CD14-positive monocyte (primary cell): ENCODE data around the gene MAP6. TPM values are rescaled to one million over a fixed set of nuclear protein-coding genes. Genes with fewer than 3 reads are reported as not detected.

Experiments used
- DNase-seq, 3 donors: peaks; one replicate each; pipeline ENCODE4 v3.0.0-alpha.2; 2011 to 2022
- H2AFZ ChIP-seq: 2 replicates; pipeline ENCODE4 v1.6.0; 2012; ENCODE audit warnings: mild to moderate bottlenecking, low read depth, low read length, inconsistent platforms; ENCODE audit not compliant: insufficient read depth, poor library complexity, severe bottlenecking
- H3K27ac ChIP-seq, 2 donors: 1 replicate in 1 of 2; 2 replicates in 1 of 2; pipeline ENCODE4 v1.5.1; 2012 to 2013; ENCODE audit warnings: low read length in 2 of 2, control low read depth in 1 of 2, inconsistent platforms in 1 of 2, low read depth in 1 of 2, mild to moderate bottlenecking in 1 of 2
- H3K27me3 ChIP-seq, 2 donors: one replicate each; pipeline versions ENCODE4 v1.6.0 to v1.6.1; 2011 to 2013; ENCODE audit warnings: low read length in 2 of 2; ENCODE audit not compliant: control insufficient read depth in 2 of 2, insufficient read depth in 2 of 2
- H3K36me3 ChIP-seq, 2 donors: replicated peaks in 1 of 2; 1 replicate in 1 of 2; 2 replicates in 1 of 2; pipeline versions ENCODE4 v1.5.1 to v1.6.1; 2012 to 2013; ENCODE audit warnings: low read length in 2 of 2, control low read depth in 1 of 2, inconsistent platforms in 1 of 2, mild to moderate bottlenecking in 1 of 2; ENCODE audit not compliant: insufficient read depth in 2 of 2, control insufficient read depth in 1 of 2
- H3K4me1 ChIP-seq, 2 donors: 1 replicate in 1 of 2; 2 replicates in 1 of 2; pipeline versions ENCODE4 v1.5.1 to v1.6.1; 2012 to 2013; ENCODE audit warnings: low read length in 2 of 2, control low read depth in 1 of 2, inconsistent platforms in 1 of 2, mild to moderate bottlenecking in 1 of 2, moderate library complexity in 1 of 2; ENCODE audit not compliant: insufficient read depth in 2 of 2, control insufficient read depth in 1 of 2
- H3K4me2 ChIP-seq: replicated peaks from 2 replicates; pipeline ENCODE3; 2012; ENCODE audit warnings: low read length, moderate library complexity, mild to moderate bottlenecking; ENCODE audit not compliant: poor library complexity, severe bottlenecking; ENCODE audit errors: extremely low read depth
- H3K4me3 ChIP-seq, 3 experiments: fragments of 200-600 bp in 1 of 3; sonication (generic) in 1 of 3; replicated peaks in 1 of 3; 1 replicate in 2 of 3; 2 replicates in 1 of 3; pipeline ENCODE4 v1.5.1; 2011 to 2013; ENCODE audit warnings: low read length in 3 of 3, mild to moderate bottlenecking in 3 of 3, control low read depth in 2 of 3, low read depth in 2 of 3, inconsistent platforms in 1 of 3, moderate library complexity in 1 of 3
- H3K79me2 ChIP-seq: 2 replicates; pipeline ENCODE4 v1.6.0; 2012; ENCODE audit warnings: mild to moderate bottlenecking, control low read depth, inconsistent platforms, low read length, moderate library complexity; ENCODE audit not compliant: insufficient read depth
- H3K9ac ChIP-seq: 2 replicates; pipeline ENCODE4 v1.6.0; 2017; ENCODE audit warnings: low read length, mild to moderate bottlenecking; ENCODE audit not compliant: insufficient read depth, poor library complexity, severe bottlenecking
- H3K9me3 ChIP-seq, 2 donors: replicated peaks in 1 of 2; 1 replicate in 1 of 2; 2 replicates in 1 of 2; pipeline versions ENCODE4 v1.5.1 to v1.6.1; 2012 to 2013; ENCODE audit warnings: low read length in 2 of 2, control low read depth in 1 of 2; ENCODE audit not compliant: control insufficient read depth in 1 of 2, insufficient read depth in 1 of 2
- H4K20me1 ChIP-seq: 2 replicates; pipeline ENCODE4 v1.6.0; 2012; ENCODE audit warnings: mild to moderate bottlenecking, low read length, control low read depth, moderate library complexity; ENCODE audit not compliant: insufficient read depth
- H3K27ac Mint-ChIP-seq, 7 donors: one replicate each; pipeline ENCODE4 v1.8.0; 2020; ENCODE audit warnings: mild to moderate bottlenecking in 7 of 7, mixed read lengths in 7 of 7, moderate library complexity in 6 of 7, inconsistent platforms in 2 of 7
- H3K27me3 Mint-ChIP-seq, 3 donors: one replicate each; pipeline ENCODE4 v1.8.0; 2021 to 2022; ENCODE audit warnings: low read depth in 3 of 3, mild to moderate bottlenecking in 3 of 3, mixed read lengths in 3 of 3, moderate library complexity in 3 of 3, inconsistent platforms in 1 of 3
- H3K36me3 Mint-ChIP-seq, 2 donors: one replicate each; pipeline ENCODE4 v1.8.0; 2020; ENCODE audit warnings: mixed read lengths in 2 of 2, inconsistent platforms in 1 of 2, mild to moderate bottlenecking in 1 of 2
- H3K4me1 Mint-ChIP-seq: one replicate; pipeline ENCODE4 v1.8.0; 2020; ENCODE audit warnings: mild to moderate bottlenecking, mixed read lengths
- H3K4me3 Mint-ChIP-seq, 2 donors: one replicate each; pipeline ENCODE4 v1.8.0; 2020; ENCODE audit warnings: mild to moderate bottlenecking in 2 of 2, mixed read lengths in 2 of 2, moderate library complexity in 1 of 2
- H3K9me3 Mint-ChIP-seq, 7 donors: one replicate each; pipeline ENCODE4 v1.8.0; 2020 to 2022; ENCODE audit warnings: mixed read lengths in 7 of 7, mild to moderate bottlenecking in 6 of 7, moderate library complexity in 6 of 7, inconsistent platforms in 2 of 7
- CTCF ChIP-seq: fragments of 200-600 bp; IDR thresholded peaks from one replicate; pipeline ENCODE4 v1.8.0; 2022; ENCODE audit warnings: antibody characterized with exemption, mild to moderate bottlenecking
- WGBS: methylation state at CpG from one replicate; pipeline ENCODE4 v1.1.5; 2013; ENCODE audit warnings: missing lambda C conversion rate; ENCODE audit not compliant: insufficient coverage; 5-methylcytosine and 5-hydroxymethylcytosine counted together
- intact Hi-C, 2 donors: fragments of 100-400 bp; cut with micrococcal nuclease; formaldehyde crosslinking; loops; one replicate each; pipeline versions ENCODE4 v1.15.0 to v1.15.1; 2023
- polyA plus RNA-seq, 3 donors: library from polyadenylated mRNA; depleted of rRNA in 1 of 3; unstranded in 2 of 3; stranded (reverse) in 1 of 3; fragments of 300-500 nt in 2 of 3; fragments of >200 nt in 1 of 3; fragmentation: Illumina TruSeq in 2 of 3; gene quantifications; 1 replicate in 2 of 3; 2 replicates in 1 of 3; pipeline ENCODE4 v1.2.3, GENCODE V29; 2012 to 2021

MAP6 gene
- polyA plus RNA-seq, 3 donors: not detected

GRCh38 chr11:75562048-75562835 lies 106.6 kb downstream of the MAP6 start, which contains the start of gene SERPINH1:
Gene SERPINH1 (plus strand): TSS chr11:75562253. CDS start chr11:75566350, 4,097 bp downstream.
- peak; percentile 40 to 73 (median 69) for DNase-seq
- Histone ChIP-seq H3K4me1 (peaks cover 11 to 21% of the 10 kb centered on the region in 2 donors), H3K4me3 (peak within 1 kb of the TSS; percentile 60 to 88 (median 82)), H3K27me3 (peaks cover 5 to 12% of the 10 kb centered on the region in 2 donors), H4K20me1 (no peaks in the 10 kb centered on the region), H3K9me3 (no peaks in the 10 kb centered on the region), H2AFZ (peak within 1 kb of the TSS; percentile 93), H3K79me2 (no peaks in the 10 kb centered on the region), H3K4me2 (peak within 1 kb of the TSS; percentile 94), H3K36me3 (no peaks in the 10 kb centered on the region), H3K27ac (peak within 1 kb of the TSS in 1 of 2 donors; percentile 62), H3K9ac (peak within 1 kb of the TSS; percentile 77)
- WGBS: under 1% methylated on average over 44 of the region's 51 CpGs
- peaks cover 0 to 5% (median 0%) of the 10 kb centered on the region in 7 donors for H3K9me3 Mint-ChIP-seq
- H3K27ac Mint-ChIP-seq: peak within 1 kb of the TSS; percentile 73 to 90 (median 84)
- H3K36me3 Mint-ChIP-seq: no peaks in the 10 kb centered on the region
- peaks cover 22% of the 10 kb centered on the region for H3K4me1 Mint-ChIP-seq
- intact Hi-C loops: no loop called here
- peak within 1 kb of the TSS; percentile 100 for H3K4me3 Mint-ChIP-seq
- peaks cover 8 to 24% (median 8%) of the 10 kb centered on the region in 3 donors for H3K27me3 Mint-ChIP-seq
- TF ChIP-seq CTCF: no peak

- TF ChIP-seq CTCF: no peak
These were observed 107.3 kb downstream of the MAP6 start for GRCh38 chr11:75561426-75562047.

More at GRCh38 chr11:75561426-75562047, 107.3 kb downstream of the MAP6 start:
- Histone ChIP-seq H3K36me3 (no peaks in the 10 kb centered on the region), H3K4me3 (peak overlapping the region; percentile 60 to 88 (median 82)), H3K9me3 (no peaks in the 10 kb centered on the region), H3K4me1 (peaks cover 11 to 21% of the 10 kb centered on the region in 2 donors), H2AFZ (peak overlapping the region; percentile 93), H3K4me2 (peak overlapping the region; percentile 94), H3K9ac (peak overlapping the region; percentile 77), H3K27me3 (peaks cover 5 to 12% of the 10 kb centered on the region in 2 donors), H3K79me2 (no peaks in the 10 kb centered on the region), H3K27ac (peak overlapping the region in 1 of 2 donors; percentile 62), H4K20me1 (no peaks in the 10 kb centered on the region)
- Mint-ChIP-seq H3K4me1 (peaks cover 22% of the 10 kb centered on the region), H3K4me3 (peak overlapping the region; percentile 100), H3K27ac (peak overlapping the region in 4 of 7 donors; percentile 73 to 85 (median 79)), H3K9me3 (peaks cover 0 to 5% (median 0%) of the 10 kb centered on the region in 7 donors), H3K27me3 (peaks cover 8 to 24% (median 11%) of the 10 kb centered on the region in 3 donors), H3K36me3 (no peaks in the 10 kb centered on the region)
- intact Hi-C loops: no loop called here
- DNase-seq: peak; percentile 8 to 18 (median 10)
- 7% methylated on average over 18 of the region's 21 CpGs for WGBS
